Fibroblast of lung (primary cell): ENCODE measurements around the gene MAP7D2. TPM values are rescaled to one million over a fixed set of nuclear protein-coding genes. Genes with fewer than 3 reads are reported as not detected.
A peak's percentile ranks its signal among the peaks of the same experiment; 100 is the strongest.

Experiments used
- DNase-seq, 2 donors: peaks; one replicate each; pipeline versions ENCODE4 v3.0.0 to v3.0.0-alpha.2; 2010; ENCODE audit warnings: low read depth in 2 of 2
- H2AFZ ChIP-seq: 2 replicates; pipeline ENCODE4 v1.5.1; 2012; ENCODE audit warnings: low read length, control low read depth, inconsistent platforms
- H3K27ac ChIP-seq: 2 replicates; pipeline ENCODE4 v1.5.1; 2011; ENCODE audit warnings: low read length, control low read depth; ENCODE audit not compliant: insufficient read depth
- H3K27me3 ChIP-seq: 2 replicates; pipeline ENCODE4 v1.5.1; 2011; ENCODE audit warnings: mild to moderate bottlenecking, low read length; ENCODE audit not compliant: control insufficient read depth, insufficient read depth
- H3K36me3 ChIP-seq: 2 replicates; pipeline ENCODE4 v1.5.1; 2011; ENCODE audit warnings: low read length; ENCODE audit not compliant: control insufficient read depth, insufficient read depth
- H3K4me1 ChIP-seq: 2 replicates; pipeline ENCODE4 v1.5.1; 2011; ENCODE audit warnings: low read length; ENCODE audit not compliant: control insufficient read depth, insufficient read depth; ENCODE audit errors: extremely low read depth
- H3K4me2 ChIP-seq: 2 replicates; pipeline ENCODE4 v1.5.1; 2011; ENCODE audit warnings: low read length, control low read depth; ENCODE audit not compliant: insufficient read depth; ENCODE audit errors: extremely low read depth
- H3K4me3 ChIP-seq, 4 experiments: fragments of 200-600 bp in 1 of 4; sonication (generic) in 1 of 4; replicated peaks in 1 of 4; 2 replicates each; pipeline ENCODE4 v1.5.1; 2011 to 2016; ENCODE audit warnings: low read length in 4 of 4, low read depth in 3 of 4, mild to moderate bottlenecking in 3 of 4, control low read depth in 2 of 4, inconsistent platforms in 1 of 4, mixed read lengths in 1 of 4; ENCODE audit not compliant: insufficient read depth in 1 of 4; ENCODE audit errors: control extremely low read depth in 1 of 4
- H3K79me2 ChIP-seq: 2 replicates; pipeline ENCODE4 v1.5.1; 2012; ENCODE audit warnings: mild to moderate bottlenecking, low read length, inconsistent platforms; ENCODE audit not compliant: control insufficient read depth, insufficient read depth
- H3K9ac ChIP-seq: 2 replicates; pipeline ENCODE4 v1.5.1; 2011; ENCODE audit warnings: mild to moderate bottlenecking, low read length, control low read depth; ENCODE audit not compliant: insufficient read depth
- H3K9me3 ChIP-seq: 2 replicates; pipeline ENCODE4 v1.5.1; 2012; ENCODE audit warnings: low read depth, low read length; ENCODE audit not compliant: control insufficient read depth, insufficient read depth
- H4K20me1 ChIP-seq: 2 replicates; pipeline ENCODE4 v1.5.1; 2011; ENCODE audit warnings: low read length; ENCODE audit not compliant: control insufficient read depth, insufficient read depth; ENCODE audit errors: extremely low read depth
- CTCF ChIP-seq, 2 donors: IDR thresholded peaks in 1 of 2; conservative IDR thresholded peaks in 1 of 2; 1 replicate in 1 of 2; 2 replicates in 1 of 2; pipeline ENCODE4 v1.5.1; 2011 to 2012; ENCODE audit warnings: low read length in 2 of 2, control low read depth in 1 of 2, inconsistent platforms in 1 of 2, low read depth in 1 of 2, mild to moderate bottlenecking in 1 of 2
- EZH2 ChIP-seq: IDR thresholded peaks from 2 replicates; pipeline ENCODE4 v1.5.1; 2012; ENCODE audit warnings: low read length, control low read depth, mild to moderate bottlenecking; ENCODE audit errors: missing control alignments
- polyA plus RNA-seq, 2 donors: library from polyadenylated mRNA; depleted of rRNA in 1 of 2; stranded (reverse) in 1 of 2; unstranded in 1 of 2; fragments of >200 nt; gene quantifications; 2 replicates each; pipeline ENCODE4 v1.2.1, GENCODE V29; 2011 to 2012; ENCODE audit warnings: missing spikeins in 1 of 2
- total RNA-seq: library from RNA; depleted of rRNA; stranded (reverse); fragments of >200 nt; gene quantifications from 2 replicates; pipeline ENCODE4 v1.2.1, GENCODE V29; 2014

The MAP7D2 gene
- total and polyA plus RNA-seq, 2 donors (not counting 1 experiment from before 2014, with no cell fraction given), result under 0.01 to 0.26 TPM

GRCh38 chrX:20028588-20028987 is 88.1 kb downstream of the MAP7D2 start:
- H3K4me3 ChIP-seq, result no peak overlapping the region
- H3K27me3 ChIP-seq, result no peaks in the 10 kb centered on the region
- H2AFZ ChIP-seq, result no peak overlapping the region

GRCh38 chrX:20026278-20026677 is 90.4 kb downstream of the MAP7D2 start:
- Histone ChIP-seq H4K20me1 (no peaks in the 10 kb centered on the region), H2AFZ (no peak overlapping the region), H3K4me2 (no peak overlapping the region), H3K4me1 (no peaks in the 10 kb centered on the region), H3K36me3 (no peaks in the 10 kb centered on the region), H3K9ac (no peak overlapping the region), H3K27ac (no peak overlapping the region), H3K4me3 (no peak overlapping the region), H3K27me3 (no peaks in the 10 kb centered on the region), H3K79me2 (no peaks in the 10 kb centered on the region), H3K9me3 (no peaks in the 10 kb centered on the region)
- peak; percentile 47 to 48 for DNase-seq
- TF ChIP-seq CTCF (conservative IDR thresholded peaks at IDR 0.05 in 1 of 2, IDR thresholded peaks at IDR 0.05 in 1 of 2; ENCODE audit: low read depth in 1 of 2, low read length in 2 of 2) (no peak), EZH2 (no peak)

More at GRCh38 chrX:20028588-20028987, 88.1 kb downstream of the MAP7D2 start:
- no peak for TF ChIP-seq EZH2
- TF ChIP-seq CTCF (conservative IDR thresholded peaks at IDR 0.05 in 1 of 2, IDR thresholded peaks at IDR 0.05 in 1 of 2; ENCODE audit: low read depth in 1 of 2, low read length in 2 of 2), result no peak
- no peak overlapping the region for H3K4me2 ChIP-seq
- no peak overlapping the region for H3K27ac ChIP-seq
- no peaks in the 10 kb centered on the region for H3K4me1 ChIP-seq
- DNase-seq, result no peak
- H3K79me2 ChIP-seq, result no peaks in the 10 kb centered on the region
- H3K9me3 ChIP-seq, result no peaks in the 10 kb centered on the region
- no peaks in the 10 kb centered on the region for H3K36me3 ChIP-seq
- H4K20me1 ChIP-seq, result no peaks in the 10 kb centered on the region
- H3K9ac ChIP-seq, result no peak overlapping the region

GRCh38 chrX:20019672-20020365 is 96.9 kb downstream of the MAP7D2 start:
- no peaks in the 10 kb centered on the region for H3K27me3 ChIP-seq
- no peaks in the 10 kb centered on the region for H3K36me3 ChIP-seq
- no peak overlapping the region for H3K27ac ChIP-seq
- H3K4me2 ChIP-seq, result no peak overlapping the region
- no peak for DNase-seq
- TF ChIP-seq CTCF (conservative IDR thresholded peaks at IDR 0.05 in 1 of 2, IDR thresholded peaks at IDR 0.05 in 1 of 2; ENCODE audit: low read depth in 1 of 2, low read length in 2 of 2) (no peak), EZH2 (no peak)
- no peak overlapping the region for H2AFZ ChIP-seq
- no peaks in the 10 kb centered on the region for H4K20me1 ChIP-seq
- H3K9me3 ChIP-seq, result no peaks in the 10 kb centered on the region
- no peak overlapping the region for H3K4me3 ChIP-seq
- H3K4me1 ChIP-seq, result no peaks in the 10 kb centered on the region
- H3K9ac ChIP-seq, result no peak overlapping the region
- no peaks in the 10 kb centered on the region for H3K79me2 ChIP-seq
